Fibroblast of lung (primary cell): ENCODE results near the gene DNAJC6. TPM values are rescaled to one million over a fixed set of nuclear protein-coding genes. Genes with fewer than 3 reads are reported as not detected.
"Not testable (repeated sequence)": the region's sequence is repeated elsewhere in the genome, so short reads cannot be mapped to it uniquely, and the experiment has no call there.

Experiments used
- DNase-seq, 2 donors: peaks; one replicate each; pipeline versions ENCODE4 v3.0.0 to v3.0.0-alpha.2; 2010; ENCODE audit warnings: low read depth in 2 of 2
- H2AFZ ChIP-seq: 2 replicates; pipeline ENCODE4 v1.5.1; 2012; ENCODE audit warnings: low read length, control low read depth, inconsistent platforms
- H3K27ac ChIP-seq: 2 replicates; pipeline ENCODE4 v1.5.1; 2011; ENCODE audit warnings: low read length, control low read depth; ENCODE audit not compliant: insufficient read depth
- H3K27me3 ChIP-seq: 2 replicates; pipeline ENCODE4 v1.5.1; 2011; ENCODE audit warnings: mild to moderate bottlenecking, low read length; ENCODE audit not compliant: control insufficient read depth, insufficient read depth
- H3K36me3 ChIP-seq: 2 replicates; pipeline ENCODE4 v1.5.1; 2011; ENCODE audit warnings: low read length; ENCODE audit not compliant: control insufficient read depth, insufficient read depth
- H3K4me1 ChIP-seq: 2 replicates; pipeline ENCODE4 v1.5.1; 2011; ENCODE audit warnings: low read length; ENCODE audit not compliant: control insufficient read depth, insufficient read depth; ENCODE audit errors: extremely low read depth
- H3K4me2 ChIP-seq: 2 replicates; pipeline ENCODE4 v1.5.1; 2011; ENCODE audit warnings: low read length, control low read depth; ENCODE audit not compliant: insufficient read depth; ENCODE audit errors: extremely low read depth
- H3K4me3 ChIP-seq, 4 experiments: fragments of 200-600 bp in 1 of 4; sonication (generic) in 1 of 4; replicated peaks in 1 of 4; 2 replicates each; pipeline ENCODE4 v1.5.1; 2011 to 2016; ENCODE audit warnings: low read length in 4 of 4, low read depth in 3 of 4, mild to moderate bottlenecking in 3 of 4, control low read depth in 2 of 4, inconsistent platforms in 1 of 4, mixed read lengths in 1 of 4; ENCODE audit not compliant: insufficient read depth in 1 of 4; ENCODE audit errors: control extremely low read depth in 1 of 4
- H3K79me2 ChIP-seq: 2 replicates; pipeline ENCODE4 v1.5.1; 2012; ENCODE audit warnings: mild to moderate bottlenecking, low read length, inconsistent platforms; ENCODE audit not compliant: control insufficient read depth, insufficient read depth
- H3K9ac ChIP-seq: 2 replicates; pipeline ENCODE4 v1.5.1; 2011; ENCODE audit warnings: mild to moderate bottlenecking, low read length, control low read depth; ENCODE audit not compliant: insufficient read depth
- H3K9me3 ChIP-seq: 2 replicates; pipeline ENCODE4 v1.5.1; 2012; ENCODE audit warnings: low read depth, low read length; ENCODE audit not compliant: control insufficient read depth, insufficient read depth
- H4K20me1 ChIP-seq: 2 replicates; pipeline ENCODE4 v1.5.1; 2011; ENCODE audit warnings: low read length; ENCODE audit not compliant: control insufficient read depth, insufficient read depth; ENCODE audit errors: extremely low read depth
- EZH2 ChIP-seq: IDR thresholded peaks from 2 replicates; pipeline ENCODE4 v1.5.1; 2012; ENCODE audit warnings: low read length, control low read depth, mild to moderate bottlenecking; ENCODE audit errors: missing control alignments
- polyA plus RNA-seq, 2 donors: library from polyadenylated mRNA; depleted of rRNA in 1 of 2; stranded (reverse) in 1 of 2; unstranded in 1 of 2; fragments of >200 nt; gene quantifications; 2 replicates each; pipeline ENCODE4 v1.2.1, GENCODE V29; 2011 to 2012; ENCODE audit warnings: missing spikeins in 1 of 2
- total RNA-seq: library from RNA; depleted of rRNA; stranded (reverse); fragments of >200 nt; gene quantifications from 2 replicates; pipeline ENCODE4 v1.2.1, GENCODE V29; 2014
- TF ChIP-seq, protein P1 (sequence below), 2 donors: IDR thresholded peaks in 1 of 2; conservative IDR thresholded peaks in 1 of 2; 1 replicate in 1 of 2; 2 replicates in 1 of 2; pipeline ENCODE4 v1.5.1; 2011 to 2012; ENCODE audit warnings: low read length in 2 of 2, control low read depth in 1 of 2, inconsistent platforms in 1 of 2, low read depth in 1 of 2, mild to moderate bottlenecking in 1 of 2

The DNAJC6 gene
- total and polyA plus RNA-seq, 2 donors (not counting 1 experiment from before 2014, with no cell fraction given) = 0.33 to 0.98 TPM

DNA sequence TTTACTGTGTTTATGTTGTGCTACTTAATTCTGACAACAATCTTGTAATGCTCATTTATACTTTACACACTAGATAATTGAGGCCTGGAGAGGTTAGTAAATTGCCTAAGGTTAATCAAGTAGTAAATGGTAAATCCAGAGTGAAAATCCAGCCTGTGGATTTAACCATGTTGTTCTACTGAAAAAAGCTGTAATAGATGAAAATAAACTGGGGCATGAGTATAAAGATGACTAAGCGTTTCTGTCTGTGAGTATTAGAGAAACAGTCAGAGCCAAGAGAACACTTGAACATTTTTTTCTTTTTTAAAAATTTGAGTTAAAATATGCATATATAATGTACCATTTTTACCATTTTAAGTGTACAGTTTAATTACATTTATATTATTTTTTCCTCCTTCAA lies 63.2 kb downstream of the DNAJC6 start:
- no peak overlapping the region for H2AFZ ChIP-seq

DNA sequence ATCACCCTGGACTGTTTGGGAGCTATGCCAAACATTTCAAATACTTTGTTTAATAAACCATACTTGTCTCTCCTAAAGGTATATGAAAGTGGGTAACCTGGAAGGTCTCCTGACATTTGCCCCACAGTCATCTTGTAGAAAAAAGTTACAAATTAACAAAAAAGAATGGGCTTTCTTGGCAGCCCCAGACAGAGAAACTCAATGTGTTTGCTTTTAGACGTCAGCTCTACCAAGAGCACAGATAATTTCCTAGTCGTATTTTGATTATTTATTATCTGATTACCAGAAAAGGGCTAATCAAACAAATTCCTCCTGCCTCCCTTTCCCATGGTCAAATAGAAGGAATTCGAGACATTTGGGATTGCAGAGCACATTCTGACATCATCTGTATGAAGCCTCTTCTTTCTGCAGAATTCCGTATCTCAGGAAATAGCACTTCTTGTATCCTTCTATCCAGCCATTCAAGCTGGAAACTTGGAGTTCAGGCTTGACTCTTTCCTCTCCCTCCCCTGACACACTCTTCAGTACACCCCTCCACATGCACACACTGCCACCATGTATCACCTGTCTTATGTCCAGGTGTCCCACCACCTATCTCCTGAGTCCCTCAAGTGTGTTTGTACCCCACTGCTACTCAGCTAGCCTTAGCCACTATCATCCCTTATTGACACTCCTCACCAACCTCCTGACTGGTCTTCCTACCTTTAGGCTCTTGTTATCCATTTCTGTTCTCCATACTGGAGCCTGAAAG lies 68.3 kb downstream of the DNAJC6 start:
- H3K4me3 ChIP-seq = no peak overlapping the region
- DNase-seq = no peak
- H3K36me3 ChIP-seq = no peaks in the 10 kb centered on the region
- no peaks in the 10 kb centered on the region for H3K4me1 ChIP-seq
- no peak overlapping the region for H3K27ac ChIP-seq
- H3K9me3 ChIP-seq = no peaks in the 10 kb centered on the region
- no peak overlapping the region for H2AFZ ChIP-seq
- no peaks in the 10 kb centered on the region for H4K20me1 ChIP-seq
- no peak overlapping the region for H3K9ac ChIP-seq
- TF ChIP-seq, protein P1, sequence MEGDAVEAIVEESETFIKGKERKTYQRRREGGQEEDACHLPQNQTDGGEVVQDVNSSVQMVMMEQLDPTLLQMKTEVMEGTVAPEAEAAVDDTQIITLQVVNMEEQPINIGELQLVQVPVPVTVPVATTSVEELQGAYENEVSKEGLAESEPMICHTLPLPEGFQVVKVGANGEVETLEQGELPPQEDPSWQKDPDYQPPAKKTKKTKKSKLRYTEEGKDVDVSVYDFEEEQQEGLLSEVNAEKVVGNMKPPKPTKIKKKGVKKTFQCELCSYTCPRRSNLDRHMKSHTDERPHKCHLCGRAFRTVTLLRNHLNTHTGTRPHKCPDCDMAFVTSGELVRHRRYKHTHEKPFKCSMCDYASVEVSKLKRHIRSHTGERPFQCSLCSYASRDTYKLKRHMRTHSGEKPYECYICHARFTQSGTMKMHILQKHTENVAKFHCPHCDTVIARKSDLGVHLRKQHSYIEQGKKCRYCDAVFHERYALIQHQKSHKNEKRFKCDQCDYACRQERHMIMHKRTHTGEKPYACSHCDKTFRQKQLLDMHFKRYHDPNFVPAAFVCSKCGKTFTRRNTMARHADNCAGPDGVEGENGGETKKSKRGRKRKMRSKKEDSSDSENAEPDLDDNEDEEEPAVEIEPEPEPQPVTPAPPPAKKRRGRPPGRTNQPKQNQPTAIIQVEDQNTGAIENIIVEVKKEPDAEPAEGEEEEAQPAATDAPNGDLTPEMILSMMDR (conservative IDR thresholded peaks at IDR 0.05 in 1 of 2, IDR thresholded peaks at IDR 0.05 in 1 of 2; ENCODE audit: low read depth in 1 of 2, low read length in 2 of 2) = no peak
- TF ChIP-seq EZH2 = no peak
- H3K79me2 ChIP-seq = no peaks in the 10 kb centered on the region
- H3K4me2 ChIP-seq = no peak overlapping the region
- H3K27me3 ChIP-seq = no peaks in the 10 kb centered on the region

More for the DNA sequence above, 63.2 kb downstream of the DNAJC6 start:
- Histone ChIP-seq H3K4me2 (no peak overlapping the region), H4K20me1 (no peaks in the 10 kb centered on the region), H3K4me1 (no peaks in the 10 kb centered on the region), H3K27me3 (no peaks in the 10 kb centered on the region), H3K79me2 (no peaks in the 10 kb centered on the region), H3K4me3 (no peak overlapping the region), H3K27ac (no peak overlapping the region), H3K36me3 (no peaks in the 10 kb centered on the region), H3K9me3 (no peaks in the 10 kb centered on the region), H3K9ac (no peak overlapping the region)
- DNase-seq = peak; percentile 8 to 13
- TF ChIP-seq EZH2 = no peak
- TF ChIP-seq, protein P1 (conservative IDR thresholded peaks at IDR 0.05 in 1 of 2, IDR thresholded peaks at IDR 0.05 in 1 of 2; ENCODE audit: low read depth in 1 of 2, low read length in 2 of 2) = no peak

DNA sequence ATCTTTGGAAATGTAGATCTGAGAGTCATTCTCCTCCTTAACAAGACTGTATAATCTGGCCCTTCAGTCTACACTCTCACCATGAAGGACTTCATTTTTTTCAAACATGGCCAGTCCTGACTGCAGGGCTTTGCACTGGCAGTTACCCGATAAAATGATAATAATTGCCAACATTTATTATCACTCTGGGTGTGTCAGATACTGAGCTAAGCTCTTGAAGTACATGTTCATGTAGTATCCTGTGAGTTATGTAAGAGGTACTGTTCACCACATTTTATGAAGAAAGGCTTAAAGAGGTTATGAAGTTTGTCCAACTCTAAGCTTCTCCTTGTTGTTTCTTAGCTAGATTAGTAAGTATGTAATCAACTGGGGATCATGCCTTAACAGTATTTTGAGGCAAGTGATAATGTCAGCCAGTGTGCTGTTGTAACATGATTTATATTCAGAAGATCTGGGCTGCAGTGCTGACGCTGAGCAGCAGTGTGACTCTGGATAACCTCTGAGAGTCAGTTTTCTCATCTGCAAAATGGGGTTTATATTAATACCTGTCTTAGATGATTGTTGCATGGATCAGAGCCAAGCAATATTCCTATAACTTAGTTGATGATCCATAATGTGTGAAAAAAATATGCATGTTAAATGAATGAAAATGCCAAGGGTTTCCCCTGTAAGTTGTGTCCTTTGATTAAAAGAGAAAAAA lies 69.1 kb downstream of the DNAJC6 start:
- TF ChIP-seq, protein P1 (conservative IDR thresholded peaks at IDR 0.05 in 1 of 2, IDR thresholded peaks at IDR 0.05 in 1 of 2; ENCODE audit: low read depth in 1 of 2, low read length in 2 of 2) = no peak
- no peak for TF ChIP-seq EZH2
- Histone ChIP-seq H4K20me1 (no peaks in the 10 kb centered on the region), H3K36me3 (no peaks in the 10 kb centered on the region), H3K79me2 (no peaks in the 10 kb centered on the region), H3K27me3 (no peaks in the 10 kb centered on the region), H3K27ac (no peak overlapping the region), H3K4me1 (no peaks in the 10 kb centered on the region), H3K4me3 (no peak overlapping the region), H3K4me2 (no peak overlapping the region), H3K9me3 (no peaks in the 10 kb centered on the region), H3K9ac (no peak overlapping the region), H2AFZ (no peak overlapping the region)
- no peak for DNase-seq

DNA sequence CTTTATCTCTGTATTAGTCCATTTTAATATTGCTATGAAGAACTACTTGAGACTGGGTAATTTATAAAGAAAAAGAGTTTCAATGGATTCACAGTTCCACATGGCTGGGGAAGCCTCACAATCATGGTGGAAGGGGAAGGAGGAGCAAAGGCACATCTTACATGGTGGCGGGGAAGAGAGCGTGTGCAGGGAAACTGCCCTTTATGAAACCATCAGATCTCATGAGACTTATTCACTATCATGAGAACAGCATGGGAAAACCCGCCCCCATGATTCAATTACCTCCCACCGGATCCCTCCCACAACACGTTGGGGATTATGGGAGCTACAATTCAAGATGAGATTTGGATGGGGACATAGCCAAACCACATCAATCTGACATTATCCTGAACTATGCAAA lies 75.1 kb downstream of the DNAJC6 start:
- H3K4me1 ChIP-seq, DNase-seq, H3K27ac ChIP-seq, H3K79me2 ChIP-seq, H3K27me3 ChIP-seq, H4K20me1 ChIP-seq, H3K36me3 ChIP-seq, H3K4me3 ChIP-seq, H3K4me2 ChIP-seq, H3K9ac ChIP-seq, H2AFZ ChIP-seq, H3K9me3 ChIP-seq: not testable (repeated sequence)
